ENCODE results near the gene FGF14. TPM values are rescaled to one million over a fixed set of nuclear protein-coding genes. Genes with fewer than 3 reads are reported as not detected.

FGF14 gene
- total RNA-seq, 1 experiment from 2014 or later: not detected

DNA sequence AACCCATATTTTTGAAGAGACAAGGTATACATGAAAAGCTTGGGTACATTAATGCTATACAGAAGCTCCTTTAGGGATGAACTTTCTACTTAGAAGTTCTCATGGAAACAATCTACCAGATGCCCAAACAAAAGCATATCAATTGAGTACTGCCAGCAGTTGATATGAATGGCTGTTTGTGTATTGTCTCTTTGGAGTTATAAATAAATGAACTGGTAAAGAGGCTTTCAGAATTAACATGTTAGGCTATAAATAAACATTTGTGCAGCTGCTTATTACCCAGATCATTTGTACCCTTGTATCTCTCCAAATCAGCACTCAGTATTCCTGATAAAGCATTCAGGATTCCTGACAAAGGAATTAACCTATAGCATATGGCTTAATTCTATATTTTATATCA is 418.9 kb downstream of the FGF14 start:
- ATAC-seq: no peak
- no peak overlapping the region for H3K9ac ChIP-seq (ENCODE audit: low read length)
- no peak for DNase-seq
- no peak overlapping the region for H3K4me3 ChIP-seq (ENCODE audit: low read length)
- intact Hi-C loops (cut with micrococcal nuclease): no loop called here
- no peaks in the 10 kb centered on the region for H3K36me3 ChIP-seq (ENCODE audit: low read depth, low read length)
- ChIA-PET POLR2A (ENCODE audit: unreplicated experiment) (interaction anchor here (0.7 kb wide), 1 partner anchor 1186 kb away, joined by 3 read pairs; no protein-coding TSS in a partner anchor), CTCF (no interaction called here)
- no peak overlapping the region for H3K27ac ChIP-seq (ENCODE audit: low read length)
- peaks cover 21% of the 10 kb centered on the region; the same call in 1 of the 2 replicates for H3K27me3 ChIP-seq (ENCODE audit: low read length)
- H3K4me1 ChIP-seq (ENCODE audit: insufficient read depth, low read length): no peaks in the 10 kb centered on the region
- no peaks in the 10 kb centered on the region for H3K9me2 ChIP-seq (replicated peaks; ENCODE audit: low read length)
- no peaks in the 10 kb centered on the region for H3K9me3 ChIP-seq (ENCODE audit: low read length)
- no peaks in the 10 kb centered on the region for H4K20me1 ChIP-seq (ENCODE audit: low read length)
- no peak overlapping the region for H2AFZ ChIP-seq (ENCODE audit: low read length)
- no peak overlapping the region for H3K4me2 ChIP-seq (ENCODE audit: low read length)
- TF ChIP-seq EZH2 (IDR thresholded peaks at IDR 0.05; ENCODE audit: low read length, unreplicated experiment) (no peak), EZH2phosphoT487 (IDR thresholded peaks at IDR 0.05; ENCODE audit: borderline replicate concordance, low read length) (no peak)
- TF ChIP-seq, protein P1, sequence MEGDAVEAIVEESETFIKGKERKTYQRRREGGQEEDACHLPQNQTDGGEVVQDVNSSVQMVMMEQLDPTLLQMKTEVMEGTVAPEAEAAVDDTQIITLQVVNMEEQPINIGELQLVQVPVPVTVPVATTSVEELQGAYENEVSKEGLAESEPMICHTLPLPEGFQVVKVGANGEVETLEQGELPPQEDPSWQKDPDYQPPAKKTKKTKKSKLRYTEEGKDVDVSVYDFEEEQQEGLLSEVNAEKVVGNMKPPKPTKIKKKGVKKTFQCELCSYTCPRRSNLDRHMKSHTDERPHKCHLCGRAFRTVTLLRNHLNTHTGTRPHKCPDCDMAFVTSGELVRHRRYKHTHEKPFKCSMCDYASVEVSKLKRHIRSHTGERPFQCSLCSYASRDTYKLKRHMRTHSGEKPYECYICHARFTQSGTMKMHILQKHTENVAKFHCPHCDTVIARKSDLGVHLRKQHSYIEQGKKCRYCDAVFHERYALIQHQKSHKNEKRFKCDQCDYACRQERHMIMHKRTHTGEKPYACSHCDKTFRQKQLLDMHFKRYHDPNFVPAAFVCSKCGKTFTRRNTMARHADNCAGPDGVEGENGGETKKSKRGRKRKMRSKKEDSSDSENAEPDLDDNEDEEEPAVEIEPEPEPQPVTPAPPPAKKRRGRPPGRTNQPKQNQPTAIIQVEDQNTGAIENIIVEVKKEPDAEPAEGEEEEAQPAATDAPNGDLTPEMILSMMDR (conservative IDR thresholded peaks at IDR 0.05; ENCODE audit: low read depth, low read length): no peak
- no TSS peak for BruUV-seq (replicated peaks)
- no peaks in the 10 kb centered on the region for H3K79me2 ChIP-seq (ENCODE audit: low read length)
- no peaks in the 10 kb centered on the region for H3F3A ChIP-seq (ENCODE audit: low read length, unreplicated experiment)

DNA sequence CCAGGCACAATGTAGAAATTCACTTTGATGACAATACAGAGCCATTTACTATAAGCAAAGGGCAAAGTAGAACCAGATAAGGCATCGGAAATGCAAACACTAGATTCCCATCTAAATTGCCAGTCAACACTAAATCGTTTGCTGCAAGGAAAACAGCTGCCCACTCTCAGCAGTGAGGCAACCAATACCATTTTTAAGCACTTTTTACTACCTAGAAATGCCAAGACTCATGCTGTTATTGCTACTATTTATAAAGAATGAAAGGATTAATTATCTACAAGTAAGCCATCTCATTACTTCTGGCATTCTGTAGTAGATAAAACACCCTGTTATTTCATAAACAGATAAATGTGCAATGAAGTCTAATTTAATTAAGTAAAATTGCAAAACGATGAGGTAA is 422.0 kb downstream of the FGF14 start:
- Histone ChIP-seq H2AFZ (ENCODE audit: low read length) (no peak overlapping the region), H3K9me2 (replicated peaks; ENCODE audit: low read length) (no peaks in the 10 kb centered on the region), H4K20me1 (ENCODE audit: low read length) (no peaks in the 10 kb centered on the region), H3K27me3 (ENCODE audit: low read length) (peaks cover 37% of the 10 kb centered on the region), H3K36me3 (ENCODE audit: low read depth, low read length) (no peaks in the 10 kb centered on the region), H3K4me2 (ENCODE audit: low read length) (no peak overlapping the region), H3K27ac (ENCODE audit: low read length) (no peak overlapping the region), H3K4me1 (ENCODE audit: insufficient read depth, low read length) (no peaks in the 10 kb centered on the region), H3K79me2 (ENCODE audit: low read length) (no peaks in the 10 kb centered on the region), H3K9ac (ENCODE audit: low read length) (no peak overlapping the region), H3F3A (ENCODE audit: low read length, unreplicated experiment) (no peaks in the 10 kb centered on the region), H3K9me3 (ENCODE audit: low read length) (no peaks in the 10 kb centered on the region), H3K4me3 (ENCODE audit: low read length) (no peak overlapping the region)
- no TSS peak for BruUV-seq (replicated peaks)
- ChIA-PET POLR2A (ENCODE audit: unreplicated experiment) (no interaction called here), CTCF (no interaction called here)
- no peak for TF ChIP-seq EZH2phosphoT487 (IDR thresholded peaks at IDR 0.05; ENCODE audit: borderline replicate concordance, low read length)
- TF ChIP-seq, protein P1 (conservative IDR thresholded peaks at IDR 0.05; ENCODE audit: low read depth, low read length): no peak
- no peak for TF ChIP-seq EZH2 (IDR thresholded peaks at IDR 0.05; ENCODE audit: low read length, unreplicated experiment)
- ATAC-seq (no peak), DNase-seq (no peak)
- intact Hi-C loops (cut with micrococcal nuclease): no loop called here

DNA sequence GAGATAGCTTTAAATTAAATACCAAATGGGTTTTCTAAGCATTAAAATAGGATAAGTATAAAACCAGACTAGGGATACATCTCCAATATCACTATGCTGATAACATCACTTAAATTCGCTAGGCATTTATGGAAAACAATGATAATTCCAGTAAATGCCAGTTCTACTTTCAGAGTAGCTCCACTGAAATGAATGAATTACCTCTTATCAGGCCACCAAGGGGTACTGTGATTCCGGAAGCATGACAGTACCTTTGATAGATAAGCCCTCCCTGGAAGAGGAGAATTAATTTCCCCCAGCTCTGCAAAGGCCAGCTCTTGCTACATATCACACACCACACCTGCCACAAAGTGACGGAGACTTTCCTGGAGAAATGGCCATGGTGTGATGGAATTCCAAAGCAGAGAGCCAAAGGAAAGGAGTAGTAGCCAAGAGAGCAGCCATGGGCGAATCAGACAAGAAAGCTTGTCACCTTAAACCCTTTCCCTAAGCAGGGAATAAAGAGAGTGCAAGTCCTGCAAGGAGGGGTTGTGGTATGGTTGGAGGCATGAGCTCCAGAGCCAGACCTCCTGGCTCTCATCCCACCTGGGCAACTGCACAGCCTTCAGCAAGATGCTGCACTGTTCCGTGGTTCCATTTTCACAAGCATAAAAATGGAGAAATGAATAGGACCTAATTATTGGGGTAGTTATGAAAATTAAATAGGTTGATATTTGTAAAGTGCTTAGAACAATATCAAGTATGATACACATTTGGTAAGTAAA is 423.1 kb downstream of the FGF14 start:
- ATAC-seq: no peak
- CTCF ChIA-PET: no interaction called here
- H3K36me3 ChIP-seq (ENCODE audit: low read depth, low read length): no peaks in the 10 kb centered on the region
- H3F3A ChIP-seq (ENCODE audit: low read length, unreplicated experiment): no peaks in the 10 kb centered on the region
- H4K20me1 ChIP-seq (ENCODE audit: low read length): no peaks in the 10 kb centered on the region
- no peaks in the 10 kb centered on the region for H3K4me1 ChIP-seq (ENCODE audit: insufficient read depth, low read length)
- POLR2A ChIA-PET (ENCODE audit: unreplicated experiment): no interaction called here
- H3K79me2 ChIP-seq (ENCODE audit: low read length): no peaks in the 10 kb centered on the region
- no peak for DNase-seq
- no TSS peak for BruUV-seq (replicated peaks)
- H3K9ac ChIP-seq (ENCODE audit: low read length): no peak overlapping the region
- TF ChIP-seq EZH2phosphoT487 (IDR thresholded peaks at IDR 0.05; ENCODE audit: borderline replicate concordance, low read length) (no peak), EZH2 (IDR thresholded peaks at IDR 0.05; ENCODE audit: low read length, unreplicated experiment) (no peak)
- TF ChIP-seq, protein P1 (conservative IDR thresholded peaks at IDR 0.05; ENCODE audit: low read depth, low read length): no peak
- H3K27me3 ChIP-seq (ENCODE audit: low read length): peaks cover 37% of the 10 kb centered on the region
- H3K27ac ChIP-seq (ENCODE audit: low read length): no peak overlapping the region
- intact Hi-C loops (cut with micrococcal nuclease): no loop called here
- H2AFZ ChIP-seq (ENCODE audit: low read length): no peak overlapping the region
- no peaks in the 10 kb centered on the region for H3K9me2 ChIP-seq (replicated peaks; ENCODE audit: low read length)
- H3K4me3 ChIP-seq (ENCODE audit: low read length): no peak overlapping the region
- H3K4me2 ChIP-seq (ENCODE audit: low read length): no peak overlapping the region
- H3K9me3 ChIP-seq (ENCODE audit: low read length): no peaks in the 10 kb centered on the region

All from PC-3 (cell line).